ENCODE measurements around the gene USP10. TPM values are rescaled to one million over a fixed set of nuclear protein-coding genes. Genes with fewer than 3 reads are reported as not detected.

USP10 gene
- total RNA-seq, 1 donor from 2014 or later = 27.1 TPM

DNA sequence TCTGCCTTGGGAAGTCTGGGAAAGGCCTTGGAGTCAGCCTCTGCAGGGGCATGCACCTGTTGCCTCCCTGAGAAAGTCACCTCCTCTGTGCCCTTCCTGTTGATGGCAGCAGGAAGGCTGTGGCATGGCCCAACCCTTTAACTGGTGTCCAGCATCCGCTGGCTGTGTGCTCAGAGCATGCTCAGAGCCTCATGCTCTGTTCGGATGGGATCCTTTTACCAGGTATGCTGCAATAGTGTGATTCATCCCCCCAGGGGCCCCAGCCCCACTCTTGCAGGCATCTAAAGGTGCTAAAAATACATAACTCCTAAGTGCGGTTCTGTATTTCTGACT, 26.6 kb upstream of the USP10 start:
- Histone ChIP-seq H3K9me3 (ENCODE audit: control insufficient read depth in 3 of 3, low read length in 3 of 3) (no peaks in the 10 kb centered on the region), H3K27me3 (ENCODE audit: control insufficient read depth in 3 of 3, insufficient read depth in 3 of 3, low read length in 3 of 3) (peaks cover 0 to 7% (median 0%) of the 10 kb centered on the region in 3 donors), H3K4me3 (ENCODE audit: low read length in 3 of 3) (no peak overlapping the region), H3K9ac (ENCODE audit: low read depth in 1 of 3, low read length in 3 of 3) (no peak overlapping the region), H3K4me1 (ENCODE audit: control insufficient read depth in 3 of 3, insufficient read depth in 3 of 3, low read length in 3 of 3) (no peaks in the 10 kb centered on the region), H3K27ac (ENCODE audit: low read depth, low read length) (no peak overlapping the region), H3K36me3 (ENCODE audit: control insufficient read depth in 3 of 3, insufficient read depth in 3 of 3, low read length in 3 of 3) (peaks cover 0 to 3% (median under 1%) of the 10 kb centered on the region in 3 donors)

DNA sequence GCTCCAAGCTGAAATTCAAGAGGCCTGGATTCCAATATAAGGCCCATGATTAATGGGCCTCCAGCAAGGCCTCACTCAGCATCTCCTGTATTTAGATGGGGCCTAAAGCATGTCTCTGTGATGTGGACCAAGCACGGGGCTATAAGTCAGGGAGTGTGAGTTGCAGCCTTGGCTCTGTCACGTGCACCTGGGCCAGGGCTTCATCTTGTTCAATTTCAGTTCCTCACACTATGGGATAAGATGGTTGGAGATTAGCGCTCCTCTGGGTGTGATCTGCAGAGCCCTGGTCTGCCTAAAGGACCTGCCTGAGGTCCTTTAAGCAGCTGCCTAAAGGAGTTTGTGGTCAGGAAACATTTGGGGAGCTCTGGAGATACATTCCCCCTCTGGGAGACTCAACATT, 26.2 kb upstream of the USP10 start:
- no peak overlapping the region for H3K4me3 ChIP-seq (ENCODE audit: low read length in 3 of 3)
- no peaks in the 10 kb centered on the region for H3K9me3 ChIP-seq (ENCODE audit: control insufficient read depth in 3 of 3, low read length in 3 of 3)
- H3K36me3 ChIP-seq (ENCODE audit: control insufficient read depth in 3 of 3, insufficient read depth in 3 of 3, low read length in 3 of 3) = no peaks in the 10 kb centered on the region
- H3K27ac ChIP-seq (ENCODE audit: low read depth, low read length) = no peak overlapping the region
- H3K27me3 ChIP-seq (ENCODE audit: control insufficient read depth in 3 of 3, insufficient read depth in 3 of 3, low read length in 3 of 3) = peaks cover under 1 to 8% (median under 1%) of the 10 kb centered on the region in 3 donors
- no peaks in the 10 kb centered on the region for H3K4me1 ChIP-seq (ENCODE audit: control insufficient read depth in 3 of 3, insufficient read depth in 3 of 3, low read length in 3 of 3)
- H3K9ac ChIP-seq (ENCODE audit: low read depth in 1 of 3, low read length in 3 of 3) = no peak overlapping the region

DNA sequence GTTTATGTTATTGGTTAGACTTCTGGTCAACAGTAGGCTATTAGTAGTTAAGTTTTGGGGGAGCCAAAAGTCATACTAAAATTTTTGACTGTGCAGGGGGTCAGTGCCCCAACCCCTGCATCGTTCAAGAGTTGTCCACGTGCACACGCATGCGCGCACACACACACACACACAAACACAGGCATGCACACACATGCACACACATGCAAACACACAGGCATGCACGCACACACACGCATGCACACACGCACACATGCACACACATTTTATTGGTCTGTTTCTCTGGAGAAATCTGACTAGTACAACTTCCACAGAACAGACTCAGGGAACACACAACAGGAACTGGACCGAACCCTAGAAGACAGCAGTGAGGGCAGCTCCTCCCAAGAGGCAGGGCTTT, 24.4 kb upstream of the USP10 start:
- Histone ChIP-seq H3K9ac (ENCODE audit: low read depth in 1 of 3, low read length in 3 of 3) (no peak overlapping the region), H3K4me3 (ENCODE audit: low read length in 3 of 3) (no peak overlapping the region), H3K36me3 (ENCODE audit: control insufficient read depth in 3 of 3, insufficient read depth in 3 of 3, low read length in 3 of 3) (no peaks in the 10 kb centered on the region), H3K27ac (ENCODE audit: low read depth, low read length) (no peak overlapping the region), H3K9me3 (ENCODE audit: control insufficient read depth in 3 of 3, low read length in 3 of 3) (no peaks in the 10 kb centered on the region), H3K4me1 (ENCODE audit: control insufficient read depth in 3 of 3, insufficient read depth in 3 of 3, low read length in 3 of 3) (no peaks in the 10 kb centered on the region), H3K27me3 (ENCODE audit: control insufficient read depth in 3 of 3, insufficient read depth in 3 of 3, low read length in 3 of 3) (peaks cover 2 to 10% (median 2%) of the 10 kb centered on the region in 3 donors)

DNA sequence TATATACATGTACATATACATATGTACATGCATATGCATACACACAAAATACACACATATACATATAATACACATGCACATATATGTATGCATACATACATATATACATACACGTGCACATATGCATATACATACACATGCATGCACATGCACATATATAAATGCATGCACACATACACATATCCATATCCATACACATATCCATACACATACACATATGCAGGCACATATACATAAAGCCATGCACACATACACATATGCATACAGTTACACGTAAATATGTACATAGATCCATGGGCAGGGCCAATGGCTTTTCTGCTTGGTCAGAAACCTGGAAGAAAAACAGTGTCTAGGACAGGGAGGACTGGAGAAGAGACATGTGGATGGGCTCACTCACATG, 23.9 kb upstream of the USP10 start:
- Histone ChIP-seq H3K27me3 (ENCODE audit: control insufficient read depth in 3 of 3, insufficient read depth in 3 of 3, low read length in 3 of 3) (peaks cover 2 to 10% (median 2%) of the 10 kb centered on the region in 3 donors), H3K36me3 (ENCODE audit: control insufficient read depth in 3 of 3, insufficient read depth in 3 of 3, low read length in 3 of 3) (no peaks in the 10 kb centered on the region), H3K4me3 (ENCODE audit: low read length in 3 of 3) (no peak overlapping the region), H3K4me1 (ENCODE audit: control insufficient read depth in 3 of 3, insufficient read depth in 3 of 3, low read length in 3 of 3) (no peaks in the 10 kb centered on the region), H3K9me3 (ENCODE audit: control insufficient read depth in 3 of 3, low read length in 3 of 3) (no peaks in the 10 kb centered on the region), H3K9ac (ENCODE audit: low read depth in 1 of 3, low read length in 3 of 3) (no peak overlapping the region), H3K27ac (ENCODE audit: low read depth, low read length) (no peak overlapping the region)

DNA sequence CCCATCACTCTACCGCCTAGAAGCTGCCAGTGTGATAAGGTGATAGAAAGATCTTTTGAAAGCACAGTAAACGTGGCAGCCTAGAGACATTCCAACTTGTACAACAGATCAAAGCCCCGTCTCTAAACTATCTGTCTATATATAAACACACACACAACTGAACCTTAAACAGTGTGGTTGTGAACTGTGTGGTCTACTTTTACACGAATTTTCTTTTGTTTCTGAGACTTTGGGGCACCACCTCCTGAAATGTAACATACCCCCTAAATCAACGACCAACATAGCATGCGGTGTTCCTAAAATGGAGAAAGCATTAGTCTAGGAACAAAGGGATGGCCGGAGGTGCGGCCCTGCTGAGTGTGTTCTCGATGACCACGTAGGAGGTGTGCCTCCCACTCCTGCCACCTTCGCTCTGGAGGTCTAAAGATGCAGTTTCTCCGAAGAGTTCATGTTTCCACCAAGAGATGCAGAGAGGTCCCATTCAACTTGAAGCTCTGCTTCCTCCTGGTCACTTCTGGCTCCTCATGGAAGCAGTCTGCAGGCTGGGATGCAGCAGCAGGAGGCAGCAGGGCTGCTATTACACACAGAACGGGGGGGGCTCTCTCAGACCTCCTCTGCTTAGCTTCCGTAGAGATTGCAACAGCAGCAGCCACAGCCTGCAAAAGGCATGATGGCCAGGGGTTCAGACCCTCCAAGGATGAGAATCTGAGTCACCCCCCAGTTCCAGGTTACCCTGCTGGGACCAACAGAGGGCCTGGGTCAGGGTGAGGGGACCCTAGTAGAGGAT, 22.6 kb upstream of the USP10 start:
- Histone ChIP-seq H3K27ac (ENCODE audit: low read depth, low read length) (no peak overlapping the region), H3K9ac (ENCODE audit: low read depth in 1 of 3, low read length in 3 of 3) (no peak overlapping the region), H3K4me3 (ENCODE audit: low read length in 3 of 3) (no peak overlapping the region), H3K4me1 (ENCODE audit: control insufficient read depth in 3 of 3, insufficient read depth in 3 of 3, low read length in 3 of 3) (no peaks in the 10 kb centered on the region), H3K36me3 (ENCODE audit: control insufficient read depth in 3 of 3, insufficient read depth in 3 of 3, low read length in 3 of 3) (no peaks in the 10 kb centered on the region), H3K27me3 (ENCODE audit: control insufficient read depth in 3 of 3, insufficient read depth in 3 of 3, low read length in 3 of 3) (peaks cover 2 to 10% (median 2%) of the 10 kb centered on the region in 3 donors), H3K9me3 (ENCODE audit: control insufficient read depth in 3 of 3, low read length in 3 of 3) (no peaks in the 10 kb centered on the region)

DNA sequence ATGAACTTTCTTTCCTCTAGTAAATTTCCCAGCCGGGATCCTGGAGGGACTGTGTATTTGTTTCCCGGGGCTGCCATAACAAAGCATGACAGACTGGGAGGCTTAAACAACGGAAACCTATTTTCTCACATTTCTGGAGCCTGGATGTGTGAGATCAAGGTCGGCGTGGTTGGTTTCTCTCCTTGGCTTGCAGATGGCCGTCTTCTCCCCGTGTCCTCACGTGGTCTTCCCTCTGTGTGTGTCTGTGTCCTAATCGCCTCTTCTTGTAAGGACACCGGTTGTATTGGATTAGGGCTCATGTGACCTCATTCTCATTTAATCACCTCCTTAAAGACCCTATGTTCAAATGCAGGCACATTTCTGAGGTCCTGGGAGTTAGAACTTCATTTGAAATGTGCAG, 22.0 kb upstream of the USP10 start:
- Histone ChIP-seq H3K4me3 (ENCODE audit: low read length in 3 of 3) (no peak overlapping the region), H3K27ac (ENCODE audit: low read depth, low read length) (no peak overlapping the region), H3K9me3 (ENCODE audit: control insufficient read depth in 3 of 3, low read length in 3 of 3) (no peaks in the 10 kb centered on the region), H3K9ac (ENCODE audit: low read depth in 1 of 3, low read length in 3 of 3) (no peak overlapping the region), H3K27me3 (ENCODE audit: control insufficient read depth in 3 of 3, insufficient read depth in 3 of 3, low read length in 3 of 3) (peaks cover 2 to 10% (median 2%) of the 10 kb centered on the region in 3 donors), H3K4me1 (ENCODE audit: control insufficient read depth in 3 of 3, insufficient read depth in 3 of 3, low read length in 3 of 3) (no peaks in the 10 kb centered on the region), H3K36me3 (ENCODE audit: control insufficient read depth in 3 of 3, insufficient read depth in 3 of 3, low read length in 3 of 3) (no peaks in the 10 kb centered on the region)

DNA sequence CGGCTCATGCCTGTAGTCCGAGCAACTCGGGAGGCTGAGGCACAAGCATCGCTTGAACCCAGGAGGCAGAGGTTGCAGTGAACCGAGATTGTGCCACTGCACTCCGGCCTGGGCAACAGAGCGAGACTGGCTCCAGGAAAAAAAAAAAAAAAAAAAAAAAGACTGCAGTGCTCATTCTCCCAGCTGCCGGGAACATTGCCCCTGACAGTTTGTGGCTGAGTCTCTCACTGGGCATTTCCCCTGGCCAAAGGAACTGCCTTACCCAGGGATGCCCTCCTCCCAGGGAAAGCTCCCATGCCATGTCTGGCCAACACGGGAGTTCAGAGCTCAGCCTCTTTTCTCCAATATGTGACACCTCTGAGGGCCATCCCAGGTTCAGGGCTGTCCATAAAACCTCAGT, 21.3 kb upstream of the USP10 start:
- Histone ChIP-seq H3K27me3 (ENCODE audit: control insufficient read depth in 3 of 3, insufficient read depth in 3 of 3, low read length in 3 of 3) (peaks cover 2 to 10% (median 2%) of the 10 kb centered on the region in 3 donors), H3K9ac (ENCODE audit: low read depth in 1 of 3, low read length in 3 of 3) (no peak overlapping the region), H3K4me1 (ENCODE audit: control insufficient read depth in 3 of 3, insufficient read depth in 3 of 3, low read length in 3 of 3) (no peaks in the 10 kb centered on the region), H3K9me3 (ENCODE audit: control insufficient read depth in 3 of 3, low read length in 3 of 3) (no peaks in the 10 kb centered on the region), H3K4me3 (ENCODE audit: low read length in 3 of 3) (no peak overlapping the region), H3K27ac (ENCODE audit: low read depth, low read length) (no peak overlapping the region), H3K36me3 (ENCODE audit: control insufficient read depth in 3 of 3, insufficient read depth in 3 of 3, low read length in 3 of 3) (no peaks in the 10 kb centered on the region)

DNA sequence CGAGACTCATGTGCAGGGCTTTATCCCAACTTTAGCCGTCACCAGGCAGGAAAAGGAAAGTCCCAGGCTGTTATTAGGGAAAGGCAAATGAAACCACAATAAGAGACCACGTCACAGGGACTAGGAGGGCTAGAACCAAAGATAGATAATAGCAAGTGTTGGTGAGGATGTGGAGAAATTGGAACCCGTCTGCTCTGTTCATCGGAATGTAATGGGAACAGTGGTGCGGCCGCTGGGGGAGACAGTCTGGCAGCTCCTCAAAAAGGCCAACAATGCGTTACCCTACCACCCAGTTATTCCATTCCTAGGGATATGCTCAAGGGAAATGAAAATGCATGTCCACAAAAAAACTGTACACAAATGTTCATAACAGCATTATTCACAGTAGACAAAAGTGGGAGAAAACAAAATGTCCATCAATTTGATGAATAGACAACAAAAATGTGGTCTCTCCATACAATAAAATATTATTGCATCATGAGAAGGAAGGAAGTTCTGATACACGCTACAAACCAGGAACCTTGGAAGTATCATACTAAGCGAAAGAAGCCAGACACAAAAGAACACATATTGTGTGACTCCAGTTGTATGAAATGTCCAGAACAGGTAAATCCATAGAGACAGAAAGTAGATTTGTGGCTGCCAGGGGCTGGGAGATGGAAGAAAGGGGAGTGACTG, 19.5 kb upstream of the USP10 start:
- Histone ChIP-seq H3K4me1 (ENCODE audit: control insufficient read depth in 3 of 3, insufficient read depth in 3 of 3, low read length in 3 of 3) (no peaks in the 10 kb centered on the region), H3K36me3 (ENCODE audit: control insufficient read depth in 3 of 3, insufficient read depth in 3 of 3, low read length in 3 of 3) (no peaks in the 10 kb centered on the region), H3K27me3 (ENCODE audit: control insufficient read depth in 3 of 3, insufficient read depth in 3 of 3, low read length in 3 of 3) (peaks cover 2 to 10% (median 8%) of the 10 kb centered on the region in 3 donors), H3K9me3 (ENCODE audit: control insufficient read depth in 3 of 3, low read length in 3 of 3) (no peaks in the 10 kb centered on the region), H3K4me3 (ENCODE audit: low read length in 3 of 3) (no peak overlapping the region), H3K27ac (ENCODE audit: low read depth, low read length) (no peak overlapping the region), H3K9ac (ENCODE audit: low read depth in 1 of 3, low read length in 3 of 3) (no peak overlapping the region)

DNA sequence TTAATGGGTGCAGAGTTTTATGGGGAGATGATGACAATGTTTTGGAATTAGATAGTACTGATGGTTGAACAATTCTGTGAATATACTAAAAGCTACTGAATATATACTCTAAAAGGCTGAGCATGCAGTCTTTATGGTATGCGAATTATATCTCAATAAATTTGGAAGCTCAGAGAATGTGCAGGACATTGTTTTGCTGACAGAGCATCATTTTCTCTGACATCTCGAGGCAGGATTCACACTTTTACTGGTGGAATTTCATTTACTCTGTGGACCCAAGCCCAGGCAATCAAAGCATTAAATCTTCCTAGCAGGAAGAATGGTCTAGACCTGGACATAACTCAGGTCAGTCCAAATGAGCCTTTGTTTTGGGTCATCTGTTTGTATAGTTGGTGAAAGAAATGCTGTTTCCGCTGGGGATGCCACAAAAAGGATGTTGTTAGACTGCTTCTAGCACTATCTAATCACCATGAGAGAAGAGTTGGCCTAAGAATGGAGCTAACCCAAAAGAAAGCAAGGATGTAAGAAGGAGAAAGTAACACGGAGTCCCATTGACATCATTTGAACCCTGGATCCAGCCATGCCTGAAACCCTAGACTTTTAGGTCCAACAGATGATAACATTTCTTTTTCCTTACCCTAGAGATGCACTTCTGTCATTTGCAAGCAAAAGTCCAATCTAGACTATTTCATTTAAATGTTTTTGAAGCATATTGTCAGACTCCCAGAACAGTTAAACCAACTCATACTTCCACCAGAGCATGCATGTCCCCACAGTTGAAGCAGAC, 18.8 kb upstream of the USP10 start:
- H3K36me3 ChIP-seq (ENCODE audit: control insufficient read depth in 3 of 3, insufficient read depth in 3 of 3, low read length in 3 of 3) = no peaks in the 10 kb centered on the region
- H3K4me3 ChIP-seq (ENCODE audit: low read length in 3 of 3) = no peak overlapping the region
- no peaks in the 10 kb centered on the region for H3K4me1 ChIP-seq (ENCODE audit: control insufficient read depth in 3 of 3, insufficient read depth in 3 of 3, low read length in 3 of 3)
- no peaks in the 10 kb centered on the region for H3K9me3 ChIP-seq (ENCODE audit: control insufficient read depth in 3 of 3, low read length in 3 of 3)
- H3K27ac ChIP-seq (ENCODE audit: low read depth, low read length) = no peak overlapping the region
- H3K27me3 ChIP-seq (ENCODE audit: control insufficient read depth in 3 of 3, insufficient read depth in 3 of 3, low read length in 3 of 3) = peaks cover 2 to 10% (median 8%) of the 10 kb centered on the region in 3 donors
- H3K9ac ChIP-seq (ENCODE audit: low read depth in 1 of 3, low read length in 3 of 3) = no peak overlapping the region
